DND-41 (cell line): ENCODE data around the gene PSMD2.

Source experiments
- CTCF ChIP-seq: IDR thresholded peaks from 2 replicates; pipeline ENCODE4 v1.5.1; 2012; ENCODE audit warnings: borderline replicate concordance, low read length, moderate library complexity, mild to moderate bottlenecking; ENCODE audit not compliant: poor library complexity, severe bottlenecking; ENCODE audit errors: extremely low read depth
- EZH2 ChIP-seq: IDR thresholded peaks from 3 replicates; pipeline ENCODE4 v1.6.1; 2012; ENCODE audit warnings: borderline replicate concordance, low read depth, mild to moderate bottlenecking, moderate library complexity, low read length, inconsistent platforms; ENCODE audit not compliant: severe bottlenecking

DNA sequence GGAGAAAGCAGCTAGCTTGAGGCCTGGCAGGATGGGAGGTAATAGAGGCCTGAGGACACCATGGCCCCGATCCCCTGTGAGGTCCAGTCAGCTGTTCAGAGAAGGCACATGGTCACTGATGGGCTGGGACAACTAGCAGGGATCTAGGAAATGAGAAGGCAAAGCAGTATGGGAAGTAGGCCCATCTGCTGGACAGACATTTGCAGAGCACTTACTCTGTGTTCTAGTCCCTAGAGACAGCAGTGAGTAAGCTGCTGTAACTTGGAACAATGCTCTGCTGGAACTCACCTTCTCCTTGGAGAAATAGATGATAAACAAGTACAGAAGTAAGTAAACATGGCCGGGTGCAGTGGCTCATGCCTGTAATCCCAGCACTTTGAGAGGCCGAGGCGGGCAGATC lies 16.1 kb upstream of the PSMD2 start:
- TF ChIP-seq EZH2 (no peak), CTCF (no peak)
